Right lobe of liver (tissue), 4 donors: Measurements from ENCODE around the gene TMEM253.

Experiments used
- POLR2A ChIP-seq: fragments of 450-650 bp; IDR thresholded peaks from one replicate; pipeline ENCODE4 v1.6.1; 2017; ENCODE audit warnings: antibody characterized with exemption, mild to moderate bottlenecking
- TF ChIP-seq, protein P1 (sequence below), 4 donors: fragments of 200-600 bp in 3 of 4; fragments of 450-650 bp in 1 of 4; IDR thresholded peaks; one replicate each; pipeline versions ENCODE4 v1.5.1 to v1.8.0; 2016 to 2022; ENCODE audit warnings: antibody characterized with exemption in 4 of 4, mild to moderate bottlenecking in 2 of 4
- donor health status: DM: no; HTN: no; CAD: no.
- donor health status: DM: no; HTN: no; CAD: no.
- donor health status: DM: no; HTN: yes; CAD: no.

DNA sequence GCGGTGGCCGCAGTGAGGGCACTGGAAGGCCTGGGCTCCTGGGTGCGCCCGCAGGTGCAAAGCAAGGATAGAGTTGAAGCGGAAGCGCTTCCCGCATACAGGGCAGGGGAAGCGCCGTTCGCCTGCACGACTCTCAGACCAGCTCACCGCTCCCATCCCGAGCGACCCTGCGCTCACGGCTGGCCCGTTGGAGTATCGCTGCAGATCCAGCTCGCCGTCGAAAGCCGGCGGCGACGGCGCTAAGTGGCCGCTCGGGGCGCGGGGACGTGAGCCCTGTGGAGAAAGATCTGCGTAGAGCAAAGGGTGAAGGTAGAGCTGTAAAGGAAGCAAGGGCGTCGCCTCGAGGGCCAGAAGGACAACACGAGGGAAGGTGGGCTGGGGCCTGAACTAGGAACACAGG lies 7.8 kb upstream of the TMEM253 start:
- TF ChIP-seq, protein P1, sequence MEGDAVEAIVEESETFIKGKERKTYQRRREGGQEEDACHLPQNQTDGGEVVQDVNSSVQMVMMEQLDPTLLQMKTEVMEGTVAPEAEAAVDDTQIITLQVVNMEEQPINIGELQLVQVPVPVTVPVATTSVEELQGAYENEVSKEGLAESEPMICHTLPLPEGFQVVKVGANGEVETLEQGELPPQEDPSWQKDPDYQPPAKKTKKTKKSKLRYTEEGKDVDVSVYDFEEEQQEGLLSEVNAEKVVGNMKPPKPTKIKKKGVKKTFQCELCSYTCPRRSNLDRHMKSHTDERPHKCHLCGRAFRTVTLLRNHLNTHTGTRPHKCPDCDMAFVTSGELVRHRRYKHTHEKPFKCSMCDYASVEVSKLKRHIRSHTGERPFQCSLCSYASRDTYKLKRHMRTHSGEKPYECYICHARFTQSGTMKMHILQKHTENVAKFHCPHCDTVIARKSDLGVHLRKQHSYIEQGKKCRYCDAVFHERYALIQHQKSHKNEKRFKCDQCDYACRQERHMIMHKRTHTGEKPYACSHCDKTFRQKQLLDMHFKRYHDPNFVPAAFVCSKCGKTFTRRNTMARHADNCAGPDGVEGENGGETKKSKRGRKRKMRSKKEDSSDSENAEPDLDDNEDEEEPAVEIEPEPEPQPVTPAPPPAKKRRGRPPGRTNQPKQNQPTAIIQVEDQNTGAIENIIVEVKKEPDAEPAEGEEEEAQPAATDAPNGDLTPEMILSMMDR (IDR thresholded peaks at IDR 0.05), result no peak
- TF ChIP-seq POLR2A, result no peak
